ENCODE measurements around the gene RINT1.

The RINT1 gene

GRCh38 chr7:105600720-105601550, 68.9 kb downstream of the RINT1 start:
- DNase-seq: no peak

GRCh38 chr7:105602325-105603305, 70.6 kb downstream of the RINT1 start:
- no peak for DNase-seq

- no peak for DNase-seq
These were observed 78.3 kb downstream of the RINT1 start for GRCh38 chr7:105610165-105610930.

- DNase-seq: no peak
These were observed 80.1 kb downstream of the RINT1 start for GRCh38 chr7:105611856-105612775.

- no peak for DNase-seq
These were observed 80.8 kb downstream of the RINT1 start for GRCh38 chr7:105612806-105613205.

GRCh38 chr7:105613611-105614330, 81.8 kb downstream of the RINT1 start:
- no peak for DNase-seq

GRCh38 chr7:105614341-105614840, 82.4 kb downstream of the RINT1 start:
- no peak for DNase-seq

All from NCI-H510A (cell line).